Measurements from ENCODE around the gene RBM47. TPM values are rescaled to one million over a fixed set of nuclear protein-coding genes. Genes with fewer than 3 reads are reported as not detected.

RBM47 gene
- polyA plus RNA-seq, 1 donor from 2014 or later, result 1.7 TPM

DNA sequence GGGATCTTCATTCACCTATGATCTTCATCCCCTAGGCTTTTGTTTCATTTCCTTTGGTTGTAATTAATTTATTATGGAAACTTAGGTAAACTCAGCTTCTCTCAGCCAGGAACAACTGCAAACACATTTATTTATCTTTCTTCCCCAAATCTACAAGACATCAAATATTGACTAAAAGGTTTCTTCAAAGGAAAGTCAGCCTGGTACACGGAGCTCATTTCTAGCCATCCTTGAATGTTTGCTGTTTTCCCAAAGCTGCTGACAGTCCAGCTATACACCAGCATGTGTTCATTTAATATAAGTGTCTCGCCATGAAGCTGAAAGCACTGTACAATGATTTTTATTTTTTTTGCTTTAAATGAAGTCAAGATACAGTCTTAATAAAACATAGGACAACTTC is 16.8 kb downstream of the RBM47 start:
- Histone ChIP-seq H4K20me1 (ENCODE audit: insufficient read depth) (no peaks in the 10 kb centered on the region), H3K9me3 (ENCODE audit: low read length) (no peaks in the 10 kb centered on the region), H3K36me3 (ENCODE audit: insufficient read depth, low read length) (no peaks in the 10 kb centered on the region), H3K27ac (ENCODE audit: low read length) (no peak overlapping the region), H2AFZ (ENCODE audit: low read depth, low read length) (no peak overlapping the region), H3K79me2 (replicated peaks; ENCODE audit: insufficient read depth, low read length) (no peaks in the 10 kb centered on the region), H3K9ac (ENCODE audit: low read length) (no peak overlapping the region), H3K27me3 (ENCODE audit: insufficient read depth, low read depth, low read length) (no peaks in the 10 kb centered on the region), H3K4me3 (ENCODE audit: low read length) (no peak overlapping the region), H3F3A (ENCODE audit: insufficient read depth, low read length, poor library complexity, severe bottlenecking) (no peaks in the 10 kb centered on the region), H3K9me2 (ENCODE audit: insufficient read depth, low read length) (no peaks in the 10 kb centered on the region), H3K4me2 (ENCODE audit: low read length) (no peak overlapping the region)
- TF ChIP-seq SMC3 (conservative IDR thresholded peaks at IDR 0.05; ENCODE audit: poor library complexity) (no peak), POLR2AphosphoS5 (IDR thresholded peaks at IDR 0.05) (no peak), TAF1 (IDR thresholded peaks at IDR 0.05; ENCODE audit: low read depth) (no peak)

DNA sequence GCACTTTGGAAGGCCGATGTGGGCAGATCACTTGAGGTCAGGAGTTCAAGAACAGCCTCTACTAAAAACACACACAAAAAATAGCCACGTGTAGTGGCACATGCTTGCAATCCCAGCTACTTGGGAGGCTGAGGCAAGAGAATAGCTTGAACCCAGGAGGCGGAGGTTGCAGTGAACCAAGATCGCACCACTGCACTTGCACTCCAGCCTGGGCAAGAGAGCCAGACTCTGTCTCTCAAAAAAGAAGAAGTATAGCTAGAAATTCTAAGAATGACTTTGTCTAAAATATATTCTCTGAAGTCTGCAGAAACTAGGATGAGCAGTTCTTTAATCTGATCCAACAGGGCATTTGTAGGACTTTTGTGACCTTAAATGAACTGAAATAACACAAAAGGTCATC is 17.4 kb downstream of the RBM47 start:
- Histone ChIP-seq H3F3A (ENCODE audit: insufficient read depth, low read length, poor library complexity, severe bottlenecking) (no peaks in the 10 kb centered on the region), H3K9me3 (ENCODE audit: low read length) (no peaks in the 10 kb centered on the region), H3K4me2 (ENCODE audit: low read length) (no peak overlapping the region), H3K79me2 (replicated peaks; ENCODE audit: insufficient read depth, low read length) (no peaks in the 10 kb centered on the region), H2AFZ (ENCODE audit: low read depth, low read length) (no peak overlapping the region), H3K9me2 (ENCODE audit: insufficient read depth, low read length) (no peaks in the 10 kb centered on the region), H3K27ac (ENCODE audit: low read length) (no peak overlapping the region), H3K4me3 (ENCODE audit: low read length) (no peak overlapping the region), H4K20me1 (ENCODE audit: insufficient read depth) (no peaks in the 10 kb centered on the region), H3K9ac (ENCODE audit: low read length) (no peak overlapping the region), H3K27me3 (ENCODE audit: insufficient read depth, low read depth, low read length) (no peaks in the 10 kb centered on the region), H3K36me3 (ENCODE audit: insufficient read depth, low read length) (no peaks in the 10 kb centered on the region)
- TF ChIP-seq SMC3 (conservative IDR thresholded peaks at IDR 0.05; ENCODE audit: poor library complexity) (no peak), TAF1 (IDR thresholded peaks at IDR 0.05; ENCODE audit: low read depth) (no peak), EZH2 (IDR thresholded peaks at IDR 0.05; ENCODE audit: borderline replicate concordance, insufficient read depth, low read length, poor library complexity, severe bottlenecking) (no peak), EP300 (conservative IDR thresholded peaks at IDR 0.05; ENCODE audit: poor library complexity, severe bottlenecking) (no peak), RAD21 (conservative IDR thresholded peaks at IDR 0.05) (no peak)
- TF ChIP-seq, protein P1, sequence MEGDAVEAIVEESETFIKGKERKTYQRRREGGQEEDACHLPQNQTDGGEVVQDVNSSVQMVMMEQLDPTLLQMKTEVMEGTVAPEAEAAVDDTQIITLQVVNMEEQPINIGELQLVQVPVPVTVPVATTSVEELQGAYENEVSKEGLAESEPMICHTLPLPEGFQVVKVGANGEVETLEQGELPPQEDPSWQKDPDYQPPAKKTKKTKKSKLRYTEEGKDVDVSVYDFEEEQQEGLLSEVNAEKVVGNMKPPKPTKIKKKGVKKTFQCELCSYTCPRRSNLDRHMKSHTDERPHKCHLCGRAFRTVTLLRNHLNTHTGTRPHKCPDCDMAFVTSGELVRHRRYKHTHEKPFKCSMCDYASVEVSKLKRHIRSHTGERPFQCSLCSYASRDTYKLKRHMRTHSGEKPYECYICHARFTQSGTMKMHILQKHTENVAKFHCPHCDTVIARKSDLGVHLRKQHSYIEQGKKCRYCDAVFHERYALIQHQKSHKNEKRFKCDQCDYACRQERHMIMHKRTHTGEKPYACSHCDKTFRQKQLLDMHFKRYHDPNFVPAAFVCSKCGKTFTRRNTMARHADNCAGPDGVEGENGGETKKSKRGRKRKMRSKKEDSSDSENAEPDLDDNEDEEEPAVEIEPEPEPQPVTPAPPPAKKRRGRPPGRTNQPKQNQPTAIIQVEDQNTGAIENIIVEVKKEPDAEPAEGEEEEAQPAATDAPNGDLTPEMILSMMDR (IDR thresholded peaks at IDR 0.05; ENCODE audit: poor library complexity, severe bottlenecking), result no peak
- TF ChIP-seq, protein P2, sequence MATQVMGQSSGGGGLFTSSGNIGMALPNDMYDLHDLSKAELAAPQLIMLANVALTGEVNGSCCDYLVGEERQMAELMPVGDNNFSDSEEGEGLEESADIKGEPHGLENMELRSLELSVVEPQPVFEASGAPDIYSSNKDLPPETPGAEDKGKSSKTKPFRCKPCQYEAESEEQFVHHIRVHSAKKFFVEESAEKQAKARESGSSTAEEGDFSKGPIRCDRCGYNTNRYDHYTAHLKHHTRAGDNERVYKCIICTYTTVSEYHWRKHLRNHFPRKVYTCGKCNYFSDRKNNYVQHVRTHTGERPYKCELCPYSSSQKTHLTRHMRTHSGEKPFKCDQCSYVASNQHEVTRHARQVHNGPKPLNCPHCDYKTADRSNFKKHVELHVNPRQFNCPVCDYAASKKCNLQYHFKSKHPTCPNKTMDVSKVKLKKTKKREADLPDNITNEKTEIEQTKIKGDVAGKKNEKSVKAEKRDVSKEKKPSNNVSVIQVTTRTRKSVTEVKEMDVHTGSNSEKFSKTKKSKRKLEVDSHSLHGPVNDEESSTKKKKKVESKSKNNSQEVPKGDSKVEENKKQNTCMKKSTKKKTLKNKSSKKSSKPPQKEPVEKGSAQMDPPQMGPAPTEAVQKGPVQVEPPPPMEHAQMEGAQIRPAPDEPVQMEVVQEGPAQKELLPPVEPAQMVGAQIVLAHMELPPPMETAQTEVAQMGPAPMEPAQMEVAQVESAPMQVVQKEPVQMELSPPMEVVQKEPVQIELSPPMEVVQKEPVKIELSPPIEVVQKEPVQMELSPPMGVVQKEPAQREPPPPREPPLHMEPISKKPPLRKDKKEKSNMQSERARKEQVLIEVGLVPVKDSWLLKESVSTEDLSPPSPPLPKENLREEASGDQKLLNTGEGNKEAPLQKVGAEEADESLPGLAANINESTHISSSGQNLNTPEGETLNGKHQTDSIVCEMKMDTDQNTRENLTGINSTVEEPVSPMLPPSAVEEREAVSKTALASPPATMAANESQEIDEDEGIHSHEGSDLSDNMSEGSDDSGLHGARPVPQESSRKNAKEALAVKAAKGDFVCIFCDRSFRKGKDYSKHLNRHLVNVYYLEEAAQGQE (IDR thresholded peaks at IDR 0.05; ENCODE audit: borderline replicate concordance), result no peak

DNA sequence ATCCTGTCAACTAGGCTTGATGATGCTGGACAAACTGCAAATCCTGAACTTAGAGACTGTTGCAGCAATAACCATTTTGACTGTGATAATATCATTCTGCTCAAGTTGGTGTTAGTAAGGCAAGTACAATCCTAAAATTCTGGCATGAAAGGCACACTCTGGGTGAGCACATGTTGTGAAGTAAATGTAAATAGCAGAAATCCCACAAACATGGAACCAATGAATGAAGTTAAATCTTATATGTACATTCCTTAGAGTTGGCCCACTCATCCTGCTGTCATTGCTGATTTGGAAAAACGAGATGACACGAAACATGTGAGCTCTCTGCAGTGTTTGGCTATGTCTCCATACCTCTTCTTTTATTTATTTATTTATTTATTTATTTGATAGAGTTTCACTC is 21.0 kb downstream of the RBM47 start:
- no peaks in the 10 kb centered on the region for H3K79me2 ChIP-seq (replicated peaks; ENCODE audit: insufficient read depth, low read length)
- TF ChIP-seq SMC3 (conservative IDR thresholded peaks at IDR 0.05; ENCODE audit: poor library complexity) (no peak), EP300 (conservative IDR thresholded peaks at IDR 0.05; ENCODE audit: poor library complexity, severe bottlenecking) (no peak), TAF1 (IDR thresholded peaks at IDR 0.05; ENCODE audit: low read depth) (no peak), EZH2 (IDR thresholded peaks at IDR 0.05; ENCODE audit: borderline replicate concordance, insufficient read depth, low read length, poor library complexity, severe bottlenecking) (no peak), RAD21 (conservative IDR thresholded peaks at IDR 0.05) (no peak), MXI1 (conservative IDR thresholded peaks at IDR 0.05; ENCODE audit: poor library complexity, severe bottlenecking) (no peak)
- H3K9me2 ChIP-seq (ENCODE audit: insufficient read depth, low read length), result no peaks in the 10 kb centered on the region
- no peak overlapping the region for H3K4me3 ChIP-seq (ENCODE audit: low read length)
- no peak overlapping the region for H3K9ac ChIP-seq (ENCODE audit: low read length)
- no peaks in the 10 kb centered on the region for H4K20me1 ChIP-seq (ENCODE audit: insufficient read depth)
- H3K27ac ChIP-seq (ENCODE audit: low read length), result no peak overlapping the region
- H3K36me3 ChIP-seq (ENCODE audit: insufficient read depth, low read length), result no peaks in the 10 kb centered on the region
- no peak overlapping the region for H2AFZ ChIP-seq (ENCODE audit: low read depth, low read length)
- H3K9me3 ChIP-seq (ENCODE audit: low read length), result no peaks in the 10 kb centered on the region
- H3K4me2 ChIP-seq (ENCODE audit: low read length), result no peak overlapping the region
- H3K27me3 ChIP-seq (ENCODE audit: insufficient read depth, low read depth, low read length), result no peaks in the 10 kb centered on the region
- no peaks in the 10 kb centered on the region for H3F3A ChIP-seq (ENCODE audit: insufficient read depth, low read length, poor library complexity, severe bottlenecking)

Measured in neural cell (in vitro differentiated cells).